GM23338 (cell line): Measurements from ENCODE around the gene TCEAL6. TPM values are rescaled to one million over a fixed set of nuclear protein-coding genes. Genes with fewer than 3 reads are reported as not detected.

Experiments
- ATAC-seq: fragments of 200-7000 bp; cut with Tn5 transposase; 3 replicates; pipeline ENCODE4 v1.9.1; 2020
- DNase-seq: peaks from one replicate; pipeline ENCODE4 v3.0.0-alpha.2; 2015; ENCODE audit warnings: low spot score
- H2AFZ ChIP-seq: fragments of 200-600 bp; sonication (generic); 2 replicates; pipeline ENCODE4 v1.8.0; 2016; ENCODE audit warnings: antibody characterized with exemption, mild to moderate bottlenecking, moderate library complexity
- H3F3A ChIP-seq: fragments of 200-600 bp; sonication (generic); replicated peaks from 2 replicates; pipeline ENCODE4 v1.8.0; 2017; ENCODE audit warnings: antibody characterized with exemption, mixed run types, low read depth
- H3K27ac ChIP-seq: fragments of 200-600 bp; sonication (generic); 2 replicates; pipeline ENCODE4 v1.6.1; 2016; ENCODE audit warnings: low read depth
- H3K27me3 ChIP-seq: fragments of 200-600 bp; sonication (generic); 2 replicates; pipeline ENCODE4 v1.8.0; 2016; ENCODE audit warnings: mild to moderate bottlenecking, mixed run types, moderate library complexity; ENCODE audit not compliant: insufficient read depth
- H3K36me3 ChIP-seq: fragments of 200-600 bp; sonication (generic); 2 replicates; pipeline ENCODE4 v1.8.0; 2016; ENCODE audit warnings: mild to moderate bottlenecking; ENCODE audit not compliant: insufficient read depth
- H3K4me1 ChIP-seq: fragments of 200-600 bp; sonication (generic); 2 replicates; pipeline ENCODE4 v1.8.0; 2016; ENCODE audit warnings: mild to moderate bottlenecking, moderate library complexity; ENCODE audit not compliant: insufficient read depth
- H3K4me2 ChIP-seq: fragments of 200-600 bp; sonication (generic); 2 replicates; pipeline ENCODE4 v1.7.1; 2017; ENCODE audit warnings: mixed run types
- H3K4me3 ChIP-seq: fragments of 200-600 bp; sonication (generic); 2 replicates; pipeline ENCODE4 v1.6.1; 2016; ENCODE audit warnings: mixed run types
- H3K79me2 ChIP-seq: fragments of 200-600 bp; sonication (generic); replicated peaks from 2 replicates; pipeline ENCODE4 v1.8.0; 2017; ENCODE audit warnings: mild to moderate bottlenecking; ENCODE audit not compliant: insufficient read depth
- H3K9me2 ChIP-seq: fragments of 200-600 bp; sonication (generic); 2 replicates; pipeline ENCODE4 v1.8.0; 2017; ENCODE audit not compliant: insufficient read depth
- H4K20me1 ChIP-seq: fragments of 200-600 bp; sonication (generic); replicated peaks from 2 replicates; pipeline ENCODE4 v1.8.0; 2017; ENCODE audit warnings: mild to moderate bottlenecking; ENCODE audit not compliant: insufficient read depth
- H3K27ac Mint-ChIP-seq: 2 replicates; pipeline ENCODE4 v1.8.0; 2020; ENCODE audit warnings: inconsistent platforms, mild to moderate bottlenecking, moderate library complexity, mixed read lengths
- H3K27me3 Mint-ChIP-seq: 3 replicates; pipeline ENCODE4 v1.8.0; 2022; ENCODE audit warnings: low read depth, mild to moderate bottlenecking, moderate library complexity, mixed read lengths, inconsistent platforms; ENCODE audit not compliant: insufficient read depth, poor library complexity
- H3K36me3 Mint-ChIP-seq: 3 replicates; pipeline ENCODE4 v1.8.0; 2021; ENCODE audit warnings: low read depth, mild to moderate bottlenecking, inconsistent platforms, moderate library complexity, mixed read lengths
- H3K4me1 Mint-ChIP-seq: 3 replicates; pipeline ENCODE4 v1.8.0; 2020; ENCODE audit warnings: mild to moderate bottlenecking, inconsistent platforms, mixed read lengths
- H3K4me3 Mint-ChIP-seq: 3 replicates; pipeline ENCODE4 v1.8.0; 2021; ENCODE audit warnings: moderate library complexity, mild to moderate bottlenecking, inconsistent platforms, mixed read lengths
- H3K9me3 Mint-ChIP-seq: 3 replicates; pipeline ENCODE4 v1.8.0; 2020; ENCODE audit warnings: moderate library complexity, mild to moderate bottlenecking, inconsistent platforms, mixed read lengths
- CREB1 ChIP-seq: fragments of 250-450 bp; sonication (Bioruptor Pico); IDR thresholded peaks from 2 replicates; pipeline ENCODE4 v1.5.0; 2020; ENCODE audit warnings: low read depth, mild to moderate bottlenecking, moderate library complexity
- ETS1 ChIP-seq: IDR thresholded peaks from 2 replicates; pipeline ENCODE4 v1.6.1; 2016; ENCODE audit warnings: antibody characterized with exemption
- REST ChIP-seq: IDR thresholded peaks from one replicate; pipeline ENCODE4 v1.6.1; 2018; ENCODE audit warnings: antibody characterized with exemption; ENCODE audit not compliant: unreplicated experiment
- polyA plus RNA-seq: library from polyadenylated mRNA; unstranded; fragments of >200 nt; fragmentation: Nextera tagmentation; extraction: Ambion mirVana; gene quantifications from 2 replicates; pipeline ENCODE4 v1.2.1, GENCODE V29; 2016
- total RNA-seq: library from RNA; depleted of rRNA; stranded (reverse); fragments of >200 nt; shearing (Covaris generic); gene quantifications from 2 replicates; pipeline ENCODE4 v1.2.3, GENCODE V29; 2014
- TF ChIP-seq, protein P1 (sequence below), 2 experiments: fragments of 200-600 bp in 1 of 2; sonication (generic) in 1 of 2; conservative IDR thresholded peaks; 2 replicates each; pipeline versions ENCODE4 v1.5.1 to v1.6.1; 2016 to 2017; ENCODE audit warnings: antibody characterized with exemption in 2 of 2, low read depth in 2 of 2, mild to moderate bottlenecking in 2 of 2, moderate library complexity in 1 of 2

TCEAL6 gene
- total and polyA plus RNA-seq, 2 experiments from 2014 or later: 0.24 to 1.2 TPM

DNA sequence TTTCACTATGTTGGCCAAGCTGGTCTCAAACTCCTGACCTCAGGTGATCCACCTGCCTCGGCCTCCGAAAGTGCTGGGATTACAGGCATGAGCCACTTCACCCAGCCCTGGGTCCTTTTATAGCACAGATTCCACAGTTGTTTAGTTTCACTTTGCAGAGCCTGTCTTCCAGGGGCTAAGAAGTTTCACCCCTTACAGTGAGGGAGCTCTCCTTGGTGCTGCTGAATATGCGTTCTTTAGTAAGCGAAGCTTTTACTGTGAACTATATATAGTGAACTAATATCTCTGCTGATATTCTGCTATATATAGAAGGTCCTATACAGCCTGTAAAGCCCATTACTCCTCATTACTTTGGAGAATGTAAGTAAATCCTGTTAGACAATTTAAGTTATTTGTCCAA lies 4.2 kb downstream of the TCEAL6 start:
- H4K20me1 ChIP-seq: no peaks in the 10 kb centered on the region
- H3K4me1 Mint-ChIP-seq: no peaks in the 10 kb centered on the region; the same call in 2 of the 3 replicates

GRCh38 chrX:102129473-102129872 lies 12.8 kb downstream of the TCEAL6 start:
- no peaks in the 10 kb centered on the region for H3K36me3 ChIP-seq
- TF ChIP-seq, protein P1, sequence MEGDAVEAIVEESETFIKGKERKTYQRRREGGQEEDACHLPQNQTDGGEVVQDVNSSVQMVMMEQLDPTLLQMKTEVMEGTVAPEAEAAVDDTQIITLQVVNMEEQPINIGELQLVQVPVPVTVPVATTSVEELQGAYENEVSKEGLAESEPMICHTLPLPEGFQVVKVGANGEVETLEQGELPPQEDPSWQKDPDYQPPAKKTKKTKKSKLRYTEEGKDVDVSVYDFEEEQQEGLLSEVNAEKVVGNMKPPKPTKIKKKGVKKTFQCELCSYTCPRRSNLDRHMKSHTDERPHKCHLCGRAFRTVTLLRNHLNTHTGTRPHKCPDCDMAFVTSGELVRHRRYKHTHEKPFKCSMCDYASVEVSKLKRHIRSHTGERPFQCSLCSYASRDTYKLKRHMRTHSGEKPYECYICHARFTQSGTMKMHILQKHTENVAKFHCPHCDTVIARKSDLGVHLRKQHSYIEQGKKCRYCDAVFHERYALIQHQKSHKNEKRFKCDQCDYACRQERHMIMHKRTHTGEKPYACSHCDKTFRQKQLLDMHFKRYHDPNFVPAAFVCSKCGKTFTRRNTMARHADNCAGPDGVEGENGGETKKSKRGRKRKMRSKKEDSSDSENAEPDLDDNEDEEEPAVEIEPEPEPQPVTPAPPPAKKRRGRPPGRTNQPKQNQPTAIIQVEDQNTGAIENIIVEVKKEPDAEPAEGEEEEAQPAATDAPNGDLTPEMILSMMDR (conservative IDR thresholded peaks at IDR 0.05; ENCODE audit: low read depth in 2 of 2): peak; percentile 34 to 40; a peak in 3 of 4 replicates
- TF ChIP-seq ETS1: no peak
- H3K4me2 ChIP-seq: no peak overlapping the region
- Mint-ChIP-seq H3K4me3 (no peak overlapping the region), H3K36me3 (peaks cover 4% of the 10 kb centered on the region), H3K27me3 (peaks cover 10% of the 10 kb centered on the region), H3K27ac (no peak overlapping the region), H3K9me3 (no peaks in the 10 kb centered on the region; the same call in 2 of the 3 replicates), H3K4me1 (peaks cover 12% of the 10 kb centered on the region)
- H3F3A ChIP-seq: no peaks in the 10 kb centered on the region
- no peaks in the 10 kb centered on the region for H3K79me2 ChIP-seq
- H3K27ac ChIP-seq: no peak overlapping the region
- ATAC-seq (no peak), DNase-seq (peak; percentile 2)
- H3K4me3 ChIP-seq: no peak overlapping the region
- no peaks in the 10 kb centered on the region for H4K20me1 ChIP-seq
- H2AFZ ChIP-seq: no peak overlapping the region
- peaks cover 11% of the 10 kb centered on the region for H3K27me3 ChIP-seq
- H3K9me2 ChIP-seq: no peaks in the 10 kb centered on the region
- no peaks in the 10 kb centered on the region for H3K4me1 ChIP-seq

More for the DNA sequence above, 4.2 kb downstream of the TCEAL6 start:
- H2AFZ ChIP-seq: no peak overlapping the region
- Mint-ChIP-seq H3K4me3 (no peak overlapping the region), H3K36me3 (no peaks in the 10 kb centered on the region), H3K9me3 (no peaks in the 10 kb centered on the region), H3K27me3 (no peaks in the 10 kb centered on the region), H3K27ac (no peak overlapping the region)
- H3K79me2 ChIP-seq: no peaks in the 10 kb centered on the region
- no peak for TF ChIP-seq CREB1
- TF ChIP-seq REST: peak; percentile 67
- TF ChIP-seq, protein P1 (conservative IDR thresholded peaks at IDR 0.05; ENCODE audit: low read depth in 2 of 2): no peak
- no peaks in the 10 kb centered on the region for H3K9me2 ChIP-seq
- H3K27ac ChIP-seq: no peak overlapping the region
- H3F3A ChIP-seq: no peaks in the 10 kb centered on the region
- ATAC-seq: peak; percentile 53
- no peaks in the 10 kb centered on the region for H3K36me3 ChIP-seq
- H3K4me1 ChIP-seq: no peaks in the 10 kb centered on the region
- H3K4me2 ChIP-seq: no peak overlapping the region
- no peak overlapping the region for H3K4me3 ChIP-seq
- H3K27me3 ChIP-seq: peaks cover 24% of the 10 kb centered on the region
- peak; percentile 37 for DNase-seq
